Gastroesophageal sphincter (tissue), 4 donors: ENCODE data around the gene ARAP1. TPM values are rescaled to one million over a fixed set of nuclear protein-coding genes. Genes with fewer than 3 reads are reported as not detected.

Experiments used
- ATAC-seq: fragments of 150-250 bp; one replicate; pipeline ENCODE4 v1.9.1; 2016; ENCODE audit warnings: mild to moderate bottlenecking, moderate library complexity
- H3K27ac ChIP-seq, 4 donors: fragments of 200-600 bp; sonication (generic) in 3 of 4; 1 replicate in 3 of 4; 2 replicates in 1 of 4; pipeline ENCODE4 v1.5.1; 2016 to 2019
- H3K27me3 ChIP-seq: fragments of 200-600 bp; sonication (generic); one replicate; pipeline ENCODE4 v1.5.1; 2019
- H3K36me3 ChIP-seq, 2 donors: fragments of 200-600 bp; sonication (generic); one replicate each; pipeline ENCODE4 v1.5.1; 2019; ENCODE audit warnings: control low read depth in 1 of 2
- H3K4me1 ChIP-seq, 3 donors: fragments of 200-600 bp; sonication (generic); 1 replicate in 2 of 3; 2 replicates in 1 of 3; pipeline ENCODE4 v1.5.1; 2016 to 2019; ENCODE audit warnings: control low read depth in 2 of 3
- H3K4me3 ChIP-seq, 2 donors: fragments of 200-600 bp; sonication (generic); one replicate each; pipeline ENCODE4 v1.5.1; 2019; ENCODE audit warnings: mild to moderate bottlenecking in 1 of 2, moderate library complexity in 1 of 2
- H3K9me3 ChIP-seq, 3 donors: fragments of 200-600 bp; sonication (generic); one replicate each; pipeline ENCODE4 v1.5.1; 2017 to 2019; ENCODE audit warnings: control low read depth in 2 of 3
- EP300 ChIP-seq: sonication (generic); formaldehyde crosslinking; IDR thresholded peaks from one replicate; pipeline ENCODE4 v1.6.1; 2017; ENCODE audit warnings: antibody characterized with exemption, mild to moderate bottlenecking
- POLR2A ChIP-seq, 2 donors: fragments of 450-650 bp; IDR thresholded peaks; one replicate each; pipeline ENCODE4 v1.6.1; 2017; ENCODE audit warnings: antibody characterized with exemption in 2 of 2, mild to moderate bottlenecking in 2 of 2, moderate library complexity in 1 of 2
- POLR2AphosphoS5 ChIP-seq: sonication (generic); formaldehyde crosslinking; IDR thresholded peaks from one replicate; pipeline ENCODE4 v1.6.1; 2017; ENCODE audit warnings: antibody characterized with exemption
- WGBS, 2 donors: methylation state at CpG; one replicate each; pipeline ENCODE4 v1.1.5; 2018; ENCODE audit warnings: low coverage in 1 of 2; 5-methylcytosine and 5-hydroxymethylcytosine counted together
- total RNA-seq, 4 donors: library from RNA; depleted of rRNA; stranded (reverse); fragments of >200 nt; gene quantifications; one replicate each; pipeline ENCODE4 v1.1.0, GENCODE V29; 2016
- TF ChIP-seq, protein P1 (sequence below), 4 experiments: fragments of 200-600 bp in 2 of 4; fragments of 450-650 bp in 2 of 4; sonication (generic) in 1 of 4; IDR thresholded peaks; one replicate each; pipeline ENCODE4 v1.5.1; 2017 to 2019; ENCODE audit warnings: antibody characterized with exemption in 4 of 4, mild to moderate bottlenecking in 2 of 4, moderate library complexity in 2 of 4

The ARAP1 gene
- total RNA-seq, 4 donors from 2014 or later: 72.4 to 125 (median 95.1) TPM

DNA sequence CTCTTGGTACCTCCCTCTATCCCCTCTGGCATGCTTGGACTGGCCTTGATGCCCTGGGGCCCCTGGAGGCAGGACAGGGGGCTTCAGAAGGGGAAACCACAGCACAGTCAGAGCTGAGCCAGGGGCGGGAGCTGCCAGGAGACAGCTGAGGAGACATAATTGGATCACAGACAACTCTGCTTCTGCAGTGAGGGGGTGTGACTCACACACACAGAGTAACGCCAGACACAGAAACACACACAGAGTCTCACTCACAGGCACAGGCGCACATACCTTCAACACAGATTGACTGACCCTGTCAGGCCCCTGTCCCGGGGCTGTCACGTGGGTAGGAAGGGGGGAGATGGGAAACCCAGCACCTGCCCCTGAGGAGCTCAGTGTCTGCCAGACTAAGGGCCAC is 21.1 kb upstream of the ARAP1 start:
- Histone ChIP-seq H3K36me3 (peaks cover 0 to 15% of the 10 kb centered on the region in 2 donors), H3K4me3 (no peak overlapping the region), H3K9me3 (no peaks in the 10 kb centered on the region), H3K27ac (peak overlapping the region in 1 of 4 donors; percentile 25), H3K27me3 (no peaks in the 10 kb centered on the region), H3K4me1 (peaks cover 0 to 43% (median 3%) of the 10 kb centered on the region in 3 donors)
- WGBS, 2 donors: 20 to 24% methylated on average over 1 to 3 of the region's 5 CpGs
- TF ChIP-seq POLR2AphosphoS5 (no peak), EP300 (no peak), POLR2A (IDR thresholded peaks at IDR 0.05) (no peak)
- TF ChIP-seq, protein P1, sequence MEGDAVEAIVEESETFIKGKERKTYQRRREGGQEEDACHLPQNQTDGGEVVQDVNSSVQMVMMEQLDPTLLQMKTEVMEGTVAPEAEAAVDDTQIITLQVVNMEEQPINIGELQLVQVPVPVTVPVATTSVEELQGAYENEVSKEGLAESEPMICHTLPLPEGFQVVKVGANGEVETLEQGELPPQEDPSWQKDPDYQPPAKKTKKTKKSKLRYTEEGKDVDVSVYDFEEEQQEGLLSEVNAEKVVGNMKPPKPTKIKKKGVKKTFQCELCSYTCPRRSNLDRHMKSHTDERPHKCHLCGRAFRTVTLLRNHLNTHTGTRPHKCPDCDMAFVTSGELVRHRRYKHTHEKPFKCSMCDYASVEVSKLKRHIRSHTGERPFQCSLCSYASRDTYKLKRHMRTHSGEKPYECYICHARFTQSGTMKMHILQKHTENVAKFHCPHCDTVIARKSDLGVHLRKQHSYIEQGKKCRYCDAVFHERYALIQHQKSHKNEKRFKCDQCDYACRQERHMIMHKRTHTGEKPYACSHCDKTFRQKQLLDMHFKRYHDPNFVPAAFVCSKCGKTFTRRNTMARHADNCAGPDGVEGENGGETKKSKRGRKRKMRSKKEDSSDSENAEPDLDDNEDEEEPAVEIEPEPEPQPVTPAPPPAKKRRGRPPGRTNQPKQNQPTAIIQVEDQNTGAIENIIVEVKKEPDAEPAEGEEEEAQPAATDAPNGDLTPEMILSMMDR (IDR thresholded peaks at IDR 0.05): no peak
- peak; percentile 86 for ATAC-seq

GRCh38 chr11:72772059-72772458 is 19.9 kb upstream of the ARAP1 start:
- no peak for TF ChIP-seq POLR2A (IDR thresholded peaks at IDR 0.05)
- TF ChIP-seq POLR2AphosphoS5: no peak
- 93% methylated on average over 3 of the region's 12 CpGs; no CpG with 5 or more reads in 1 of the 2 donors for WGBS, 2 donors
- no peak overlapping the region for H3K27ac ChIP-seq
- no peaks in the 10 kb centered on the region for H3K27me3 ChIP-seq
- no peak for ATAC-seq
- no peaks in the 10 kb centered on the region for H3K9me3 ChIP-seq
- peaks cover 0 to 32% (median 3%) of the 10 kb centered on the region in 3 donors for H3K4me1 ChIP-seq
- no peak overlapping the region for H3K4me3 ChIP-seq
- peaks cover 0 to 13% of the 10 kb centered on the region in 2 donors for H3K36me3 ChIP-seq

DNA sequence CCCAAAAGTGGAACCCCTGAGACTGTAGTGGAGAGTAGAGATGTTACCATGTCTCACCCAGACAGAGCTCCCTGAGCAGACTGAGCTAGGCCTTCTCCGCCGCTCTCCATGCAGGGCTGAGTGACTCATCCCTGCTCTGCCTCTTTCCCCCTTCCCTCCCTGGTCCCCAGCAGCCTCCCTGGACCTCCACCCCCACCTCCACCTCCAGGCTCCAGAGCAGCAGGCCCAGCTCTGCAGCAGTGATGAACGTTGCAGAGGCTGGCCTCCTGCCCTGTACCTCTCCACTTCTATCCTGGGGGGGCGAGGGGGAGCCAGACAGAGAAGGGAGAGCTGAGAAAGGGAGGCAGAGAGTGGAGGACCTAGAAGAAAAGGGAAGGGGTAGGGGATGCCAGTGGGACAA is 19.3 kb upstream of the ARAP1 start:
- Histone ChIP-seq H3K4me1 (peaks cover 0 to 28% (median 3%) of the 10 kb centered on the region in 3 donors), H3K27ac (no peak overlapping the region), H3K36me3 (peaks cover 0 to 7% of the 10 kb centered on the region in 2 donors), H3K9me3 (no peaks in the 10 kb centered on the region), H3K4me3 (no peak overlapping the region), H3K27me3 (no peaks in the 10 kb centered on the region)
- ATAC-seq: no peak
- 0% methylated on average over 1 of the region's 4 CpGs for WGBS, 2 donors
- no peak for TF ChIP-seq POLR2AphosphoS5
- TF ChIP-seq, protein P1 (IDR thresholded peaks at IDR 0.05): no peak

- TF ChIP-seq POLR2AphosphoS5 (no peak), POLR2A (IDR thresholded peaks at IDR 0.05) (no peak), EP300 (no peak)
- TF ChIP-seq, protein P1 (IDR thresholded peaks at IDR 0.05): no peak
- ATAC-seq: no peak
- WGBS, 2 donors: 92 to 100% methylated on average over 3 of the region's 3 CpGs
- no peaks in the 10 kb centered on the region for H3K27me3 ChIP-seq
- H3K4me3 ChIP-seq: no peak overlapping the region
- H3K4me1 ChIP-seq: peaks cover 0 to 28% (median 3%) of the 10 kb centered on the region in 3 donors
- H3K27ac ChIP-seq: no peak overlapping the region
- H3K36me3 ChIP-seq: peaks cover 0 to 4% of the 10 kb centered on the region in 2 donors
- no peaks in the 10 kb centered on the region for H3K9me3 ChIP-seq
Observed at GRCh38 chr11:72770799-72771198, 18.6 kb upstream of the ARAP1 start.

DNA sequence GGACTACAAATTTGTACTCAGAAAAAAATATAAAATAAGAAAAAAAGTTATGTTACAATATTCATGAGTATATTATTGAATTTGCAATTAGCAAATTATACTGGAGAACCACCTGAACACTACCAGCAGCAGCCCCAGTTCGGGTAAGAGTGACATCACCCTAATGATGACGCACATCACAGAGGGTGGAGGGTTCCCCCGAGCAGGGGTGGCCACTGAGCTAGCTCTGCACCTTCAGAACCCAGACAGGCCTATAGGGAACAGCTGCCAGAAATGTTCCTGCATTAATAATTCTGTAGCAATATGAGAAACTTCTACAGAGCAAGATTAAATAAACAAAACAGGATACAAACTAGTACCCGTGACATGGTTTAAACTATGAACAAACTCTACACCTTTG is 17.5 kb upstream of the ARAP1 start:
- no peak overlapping the region for H3K4me3 ChIP-seq
- no peak for TF ChIP-seq EP300
- no peak for TF ChIP-seq POLR2A (IDR thresholded peaks at IDR 0.05)
- TF ChIP-seq, protein P1 (IDR thresholded peaks at IDR 0.05): no peak
- H3K27ac ChIP-seq: no peak overlapping the region
- WGBS, 2 donors: 56 to 60% methylated on average over 4 of the region's 4 CpGs
- H3K27me3 ChIP-seq: no peaks in the 10 kb centered on the region
- H3K4me1 ChIP-seq: peaks cover 0 to 25% (median 3%) of the 10 kb centered on the region in 3 donors
- ATAC-seq: no peak
- H3K36me3 ChIP-seq: peaks cover 0 to 4% of the 10 kb centered on the region in 2 donors
- no peaks in the 10 kb centered on the region for H3K9me3 ChIP-seq
